DMS153 (cell line): ENCODE results near the gene TOM1L2.

Source experiments
- DNase-seq: peaks from one replicate; lab custom pipeline; 2025; lab: John Stamatoyannopoulos, UW

TOM1L2 gene

GRCh38 chr17:17848311-17849082 lies 123.7 kb downstream of the TOM1L2 start:
- no peak for DNase-seq

GRCh38 chr17:17847726-17848125 lies 124.5 kb downstream of the TOM1L2 start:
- no peak for DNase-seq

GRCh38 chr17:17847118-17847689 lies 125.0 kb downstream of the TOM1L2 start:
- DNase-seq = no peak

- DNase-seq = no peak
These were observed 125.6 kb downstream of the TOM1L2 start for GRCh38 chr17:17846645-17847044.

GRCh38 chr17:17846003-17846402 lies 126.2 kb downstream of the TOM1L2 start:
- no peak for DNase-seq

GRCh38 chr17:17845046-17845775 lies 127.0 kb downstream of the TOM1L2 start:
- no peak for DNase-seq

- no peak for DNase-seq
These were observed 127.7 kb downstream of the TOM1L2 start for GRCh38 chr17:17844500-17844899.

GRCh38 chr17:17844079-17844478 lies 128.1 kb downstream of the TOM1L2 start:
- no peak for DNase-seq

- DNase-seq = no peak
These were observed 129.1 kb downstream of the TOM1L2 start for GRCh38 chr17:17843096-17843495.

- DNase-seq = no peak
These were observed 129.9 kb downstream of the TOM1L2 start for GRCh38 chr17:17842111-17842876.

GRCh38 chr17:17841601-17842025 lies 130.6 kb downstream of the TOM1L2 start:
- peak; percentile 18 for DNase-seq

- DNase-seq = no peak
These were observed 131.2 kb downstream of the TOM1L2 start for GRCh38 chr17:17840751-17841591.

GRCh38 chr17:17839791-17840707 lies 132.2 kb downstream of the TOM1L2 start:
- DNase-seq = peak; percentile 29

- DNase-seq = peak; percentile 54
These were observed 133.9 kb downstream of the TOM1L2 start for GRCh38 chr17:17837966-17838962.

- DNase-seq = no peak
These were observed 134.8 kb downstream of the TOM1L2 start for GRCh38 chr17:17837380-17837821.

GRCh38 chr17:17836818-17837379 lies 135.3 kb downstream of the TOM1L2 start, which contains the start of gene SREBF1:
SREBF1 (minus strand) TSS chr17:17836986; CDS start chr17:17836817, 169 bp downstream.
- DNase-seq = no peak

- DNase-seq = peak; percentile 81
These were observed 135.9 kb downstream of the TOM1L2 start for GRCh38 chr17:17836250-17836817.
